ENCODE results near the gene HBQ1.

DNA sequence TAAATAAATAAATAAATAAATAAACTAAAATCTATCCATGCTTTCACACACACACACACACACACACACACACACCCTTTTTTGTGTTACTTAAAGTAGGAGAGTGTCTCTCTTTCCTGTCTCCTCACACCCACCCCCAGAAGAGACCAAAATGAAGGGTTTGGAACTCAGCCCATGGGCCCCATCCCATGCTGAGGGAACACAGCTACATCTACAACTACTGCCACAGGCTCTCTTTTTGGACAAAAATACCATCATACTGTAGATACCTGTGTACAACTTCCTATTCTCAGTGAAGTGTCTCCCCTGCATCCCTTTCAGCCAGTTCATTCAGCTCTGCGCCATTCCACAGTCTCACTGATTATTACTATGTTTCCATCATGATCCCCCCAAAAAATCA, 9.5 kb upstream of the HBQ1 start:
- TF ChIP-seq, protein P1, sequence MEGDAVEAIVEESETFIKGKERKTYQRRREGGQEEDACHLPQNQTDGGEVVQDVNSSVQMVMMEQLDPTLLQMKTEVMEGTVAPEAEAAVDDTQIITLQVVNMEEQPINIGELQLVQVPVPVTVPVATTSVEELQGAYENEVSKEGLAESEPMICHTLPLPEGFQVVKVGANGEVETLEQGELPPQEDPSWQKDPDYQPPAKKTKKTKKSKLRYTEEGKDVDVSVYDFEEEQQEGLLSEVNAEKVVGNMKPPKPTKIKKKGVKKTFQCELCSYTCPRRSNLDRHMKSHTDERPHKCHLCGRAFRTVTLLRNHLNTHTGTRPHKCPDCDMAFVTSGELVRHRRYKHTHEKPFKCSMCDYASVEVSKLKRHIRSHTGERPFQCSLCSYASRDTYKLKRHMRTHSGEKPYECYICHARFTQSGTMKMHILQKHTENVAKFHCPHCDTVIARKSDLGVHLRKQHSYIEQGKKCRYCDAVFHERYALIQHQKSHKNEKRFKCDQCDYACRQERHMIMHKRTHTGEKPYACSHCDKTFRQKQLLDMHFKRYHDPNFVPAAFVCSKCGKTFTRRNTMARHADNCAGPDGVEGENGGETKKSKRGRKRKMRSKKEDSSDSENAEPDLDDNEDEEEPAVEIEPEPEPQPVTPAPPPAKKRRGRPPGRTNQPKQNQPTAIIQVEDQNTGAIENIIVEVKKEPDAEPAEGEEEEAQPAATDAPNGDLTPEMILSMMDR (IDR thresholded peaks at IDR 0.05; ENCODE audit: low read depth, low read length): no peak
- no peak for TF ChIP-seq POLR2A (IDR thresholded peaks at IDR 0.05; ENCODE audit: extremely low read depth, insufficient read length)
- TF ChIP-seq, protein P2, sequence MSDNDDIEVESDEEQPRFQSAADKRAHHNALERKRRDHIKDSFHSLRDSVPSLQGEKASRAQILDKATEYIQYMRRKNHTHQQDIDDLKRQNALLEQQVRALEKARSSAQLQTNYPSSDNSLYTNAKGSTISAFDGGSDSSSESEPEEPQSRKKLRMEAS (IDR thresholded peaks at IDR 0.05; ENCODE audit: low read depth, low read length): no peak

Data from NB4 (cell line).